HG03460 (cell line): Measurements from ENCODE around the gene GPR132.
"Not testable (repeated sequence)": the region's sequence is repeated elsewhere in the genome, so short reads cannot be mapped to it uniquely, and the experiment has no call there.

ENCODE experiments used
- ATAC-seq: cut with Tn5 transposase; IDR thresholded peaks from one replicate; pipeline ENCODE4 v1.9.1; 2021; ENCODE audit not compliant: unreplicated experiment

Gene GPR132

DNA sequence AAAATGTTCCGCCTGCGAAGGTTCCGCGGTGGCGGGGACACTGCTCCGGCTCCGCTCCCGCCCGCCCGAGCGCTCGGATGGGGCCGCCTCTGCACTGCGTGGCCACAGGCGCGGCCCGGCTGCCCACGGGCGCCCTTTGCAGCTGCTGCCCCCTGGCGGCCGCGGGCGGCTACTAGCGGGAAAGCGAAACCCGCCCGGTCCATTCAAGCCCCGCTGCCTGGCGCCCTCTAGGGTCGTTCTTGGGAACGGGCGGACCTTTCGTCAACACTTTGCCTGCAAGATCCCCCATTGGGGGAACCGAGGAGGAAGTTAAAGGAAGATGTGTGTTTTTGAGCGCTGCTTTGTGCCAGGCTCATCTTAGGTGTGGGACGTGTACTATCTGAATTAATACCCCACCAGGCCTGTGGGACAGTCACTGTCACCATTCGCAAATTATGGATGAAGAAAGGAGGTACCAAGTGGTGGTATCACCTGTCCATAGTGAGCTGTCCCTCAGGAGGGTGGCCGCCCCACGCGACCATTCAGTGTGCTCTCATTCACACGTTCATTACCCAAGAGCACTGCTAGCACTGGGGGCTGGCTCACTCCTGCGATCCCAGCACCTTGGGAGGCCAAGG, 19.4 kb downstream of the GPR132 start:
- peak; percentile 55 for ATAC-seq

DNA sequence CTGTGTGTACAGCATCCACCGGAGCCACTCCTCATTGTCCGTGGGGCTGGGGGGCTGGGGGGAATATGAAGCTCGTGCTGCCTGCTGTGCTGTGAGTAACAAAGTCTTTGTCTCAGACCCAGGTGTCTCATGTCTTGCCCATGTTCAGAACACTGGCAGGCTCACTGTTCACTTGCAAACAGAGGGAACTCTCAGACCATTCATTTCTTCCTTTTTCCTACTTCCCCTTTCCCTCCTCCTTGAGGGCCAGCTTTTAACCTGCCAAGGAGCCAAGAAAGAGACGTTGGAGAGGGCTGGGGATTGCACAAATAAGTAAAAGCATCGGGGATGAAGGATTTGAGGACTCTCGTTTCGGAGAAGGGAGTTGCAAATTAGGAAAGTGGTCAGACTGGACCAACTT, 21.6 kb downstream of the GPR132 start:
- ATAC-seq = no peak

DNA sequence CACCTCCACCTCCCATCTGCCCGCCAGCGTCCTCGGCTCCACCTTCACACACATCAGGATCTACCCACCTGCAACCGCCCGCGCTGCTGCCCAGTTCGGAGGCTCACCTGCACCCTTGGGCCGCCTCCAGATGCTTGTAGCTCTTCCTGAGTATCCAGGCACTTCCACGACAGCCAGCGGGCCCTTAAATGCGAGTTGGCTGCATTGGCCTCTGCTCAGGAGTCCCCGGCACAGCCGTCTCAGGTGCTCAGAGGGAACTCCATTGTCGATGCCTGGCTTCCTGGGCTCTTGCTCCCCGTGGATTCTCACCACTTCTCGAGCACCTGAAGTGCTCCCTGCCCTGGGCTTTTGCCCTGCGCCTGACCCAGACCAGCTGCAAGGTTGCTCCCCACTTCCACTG, 22.4 kb downstream of the GPR132 start:
- ATAC-seq = no peak

DNA sequence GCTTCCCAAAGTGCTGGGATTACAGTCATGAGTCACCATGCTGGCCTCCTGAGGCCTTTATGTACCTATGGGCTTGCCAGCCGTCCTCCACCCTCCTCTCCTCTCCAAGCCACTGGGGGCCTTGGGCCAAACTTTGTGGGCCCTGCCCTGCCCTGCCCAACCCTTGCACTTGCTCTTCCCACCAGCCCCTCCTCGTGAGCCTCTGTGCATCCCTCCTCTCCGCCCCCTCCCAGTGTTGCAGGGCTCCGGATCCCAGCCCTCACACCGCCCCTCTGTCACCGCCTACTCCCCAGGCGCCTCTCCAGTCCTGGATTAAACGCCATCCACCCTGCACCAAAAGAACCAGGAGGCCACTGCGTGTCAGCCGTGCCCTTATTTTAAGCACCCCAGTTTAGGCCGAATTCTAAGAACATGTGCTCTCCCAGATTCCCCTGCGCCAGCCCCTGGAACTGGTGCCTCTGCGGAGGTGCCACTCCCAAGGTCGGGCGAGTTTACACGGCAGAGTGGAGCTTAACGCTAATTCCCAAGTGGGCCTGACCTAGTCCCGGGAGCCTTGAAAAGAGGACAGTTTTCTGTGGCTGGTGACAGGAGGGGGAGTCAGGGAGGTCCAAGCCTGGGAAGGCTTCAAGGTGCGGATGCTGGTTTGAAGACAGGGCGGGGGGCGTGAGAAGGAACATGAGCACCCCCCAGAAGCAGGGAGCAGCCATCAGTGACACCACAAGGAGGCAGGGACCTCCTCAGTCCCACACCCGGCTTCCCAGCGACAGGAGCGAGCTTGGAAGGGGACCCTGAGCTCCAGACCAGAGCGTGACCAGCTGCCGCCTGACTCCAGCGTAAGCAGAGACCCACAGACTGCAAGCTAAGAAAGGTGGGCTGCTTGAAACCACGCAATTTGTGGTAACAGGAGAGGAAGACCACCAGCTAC, 23.1 kb downstream of the GPR132 start:
- no peak for ATAC-seq

DNA sequence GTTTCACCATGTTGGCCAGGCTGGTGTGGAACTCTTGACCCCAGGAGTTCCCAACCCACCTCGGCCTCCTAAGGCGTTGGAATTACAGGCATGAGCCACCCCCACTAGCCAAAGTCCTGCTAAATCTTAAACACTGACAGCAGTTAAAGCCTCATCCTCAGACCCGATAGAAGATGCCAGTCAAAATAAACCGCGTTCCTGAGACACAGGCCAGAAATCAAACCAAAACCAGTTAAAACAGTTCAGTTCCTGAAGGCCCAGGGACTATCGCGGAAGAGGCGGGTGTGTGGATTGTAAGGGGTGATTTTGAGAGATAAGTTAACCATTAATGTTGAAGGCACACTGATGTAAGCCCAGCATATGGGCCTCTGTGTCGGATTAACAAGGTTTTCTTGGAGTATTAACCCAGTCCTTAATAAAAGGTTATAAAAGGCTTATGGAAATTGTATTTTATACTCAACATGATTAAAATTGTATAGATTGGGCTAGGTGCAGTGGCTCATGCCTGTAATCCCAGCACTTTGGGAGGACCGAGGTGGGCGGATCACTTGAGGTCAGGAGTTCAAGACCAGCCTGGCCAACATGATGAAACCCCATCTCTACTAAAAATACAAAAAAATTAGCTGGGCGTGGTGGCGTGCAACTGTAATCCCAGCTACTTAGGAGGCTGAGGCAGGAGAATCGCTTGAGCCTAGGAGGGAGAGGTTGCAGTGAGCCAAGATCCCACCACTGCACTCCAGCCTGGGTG, 25.6 kb downstream of the GPR132 start:
- ATAC-seq = no peak

DNA sequence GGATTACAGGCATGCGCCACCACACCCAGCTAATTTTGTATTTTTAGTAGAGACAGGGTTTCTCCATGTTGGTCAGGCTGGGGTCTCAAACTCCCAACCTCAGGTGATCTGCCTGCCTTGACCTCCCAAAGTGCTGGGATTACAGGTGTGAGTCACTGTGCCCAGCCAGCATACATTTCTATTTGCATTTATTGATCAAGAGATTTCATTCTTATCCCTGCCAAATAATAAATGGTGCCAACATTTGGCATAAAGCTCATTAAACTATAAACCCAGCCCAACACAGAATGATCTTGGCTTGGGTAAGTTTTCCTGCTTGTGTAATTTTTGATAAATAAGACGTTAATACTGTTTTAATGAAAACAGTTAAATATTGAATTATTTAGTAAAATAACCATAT, 29.6 kb downstream of the GPR132 start:
- not testable (repeated sequence) for ATAC-seq

DNA sequence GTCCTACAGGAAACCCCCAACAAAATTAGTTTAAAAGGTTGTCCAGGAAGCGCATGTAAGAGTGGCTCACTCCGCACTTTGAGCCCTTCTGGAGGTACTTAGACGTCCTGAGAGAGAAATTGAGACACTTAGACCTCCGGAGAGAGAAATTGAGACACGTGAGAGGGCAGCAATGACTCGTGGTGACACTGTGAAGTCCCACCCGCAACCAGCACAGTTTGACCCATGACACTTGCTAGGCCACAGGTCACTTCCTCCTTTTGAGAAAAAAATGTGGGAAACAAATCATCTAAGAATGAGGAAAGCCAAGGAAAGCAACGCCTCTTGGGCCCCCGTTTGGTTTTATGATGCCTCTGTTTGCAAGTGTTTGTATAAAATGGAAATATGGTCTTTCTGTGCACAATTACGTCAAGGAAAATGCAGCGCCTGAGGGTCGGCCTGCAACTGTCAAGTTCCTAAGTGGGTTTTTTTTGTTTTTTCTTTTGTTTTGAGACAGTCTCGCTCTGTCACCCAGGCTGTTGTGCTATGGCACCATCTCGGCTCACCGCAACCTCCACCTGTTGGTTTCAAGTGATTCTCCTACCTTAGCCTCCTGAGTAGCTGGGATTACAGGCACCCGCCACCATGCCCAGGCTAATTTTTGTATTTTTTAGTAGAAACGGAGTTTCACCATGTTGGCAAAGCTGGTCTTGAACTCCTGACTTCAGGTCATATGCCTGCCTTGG, 30.8 kb downstream of the GPR132 start:
- ATAC-seq = no peak

DNA sequence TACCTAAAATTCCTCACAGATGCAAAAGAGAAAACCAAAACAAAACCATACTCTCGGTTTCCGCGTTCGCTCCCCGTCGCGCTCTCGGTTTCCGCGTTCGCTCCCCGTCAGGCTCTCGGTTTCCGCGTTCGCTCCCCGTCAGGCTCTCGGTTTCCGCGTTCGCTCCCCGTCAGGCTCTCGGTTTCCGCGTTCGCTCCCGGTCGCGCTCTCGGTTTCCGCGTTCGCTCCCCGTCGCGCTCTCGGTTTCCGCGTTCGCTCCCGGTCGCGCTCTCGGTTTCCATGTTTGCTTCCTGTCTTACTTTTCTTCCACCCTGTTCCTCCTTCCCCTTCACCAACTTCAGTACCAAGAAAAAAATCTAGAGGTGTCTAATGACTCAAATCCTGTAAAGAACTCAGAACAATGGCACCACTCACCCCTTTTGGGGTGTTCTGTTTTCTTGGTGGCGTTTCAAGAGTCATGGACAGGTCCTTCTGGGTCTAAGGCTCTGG, 31.8 kb downstream of the GPR132 start:
- ATAC-seq = not testable (repeated sequence)

DNA sequence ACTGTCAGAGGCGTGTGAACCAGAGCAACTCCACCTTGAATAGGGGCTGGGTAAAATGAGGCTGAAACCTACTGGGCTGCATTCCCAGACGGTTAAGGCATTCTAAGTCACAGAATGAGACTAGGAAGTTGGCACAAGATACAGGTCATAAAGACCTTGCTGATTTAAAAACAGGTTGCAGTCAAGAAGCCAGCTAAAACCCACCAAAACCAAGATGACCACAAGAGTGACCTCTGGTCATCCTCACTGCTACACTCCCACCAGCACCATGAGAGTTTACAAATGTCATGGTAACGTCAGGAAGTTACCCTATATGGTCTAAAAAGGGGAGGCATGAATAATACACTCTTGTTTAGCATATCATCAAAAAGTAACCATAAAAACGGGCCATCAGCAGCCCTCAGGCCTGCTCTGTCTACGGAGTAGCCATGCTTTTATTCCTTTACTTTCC, 32.8 kb downstream of the GPR132 start:
- ATAC-seq = not testable (repeated sequence)

DNA sequence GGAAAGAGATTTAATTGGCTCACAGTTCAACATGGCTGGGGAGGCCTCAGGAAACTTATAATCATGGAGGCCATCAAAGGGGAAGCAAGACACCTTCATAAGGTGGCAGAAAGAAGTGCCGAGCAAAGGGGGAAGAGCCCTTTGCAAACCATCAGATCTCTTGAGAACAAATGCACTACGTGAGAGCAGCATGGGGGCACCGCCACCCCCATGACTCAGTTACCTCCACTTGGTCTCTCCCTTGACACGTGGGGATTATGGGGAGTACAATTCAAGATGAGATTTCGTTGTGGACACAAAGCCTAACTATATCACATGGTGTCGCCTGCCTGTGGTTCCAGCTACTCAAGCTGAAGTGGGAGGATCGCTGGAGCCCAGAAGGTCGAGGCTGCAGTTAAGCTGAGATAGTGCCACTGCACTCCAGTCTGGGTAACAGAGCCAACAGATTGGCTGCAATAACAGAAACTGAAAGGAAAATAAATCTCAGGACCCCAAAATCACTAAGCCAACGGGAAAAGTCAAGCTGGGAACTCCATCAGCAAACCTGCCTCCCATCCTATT, 34.3 kb downstream of the GPR132 start:
- no peak for ATAC-seq

DNA sequence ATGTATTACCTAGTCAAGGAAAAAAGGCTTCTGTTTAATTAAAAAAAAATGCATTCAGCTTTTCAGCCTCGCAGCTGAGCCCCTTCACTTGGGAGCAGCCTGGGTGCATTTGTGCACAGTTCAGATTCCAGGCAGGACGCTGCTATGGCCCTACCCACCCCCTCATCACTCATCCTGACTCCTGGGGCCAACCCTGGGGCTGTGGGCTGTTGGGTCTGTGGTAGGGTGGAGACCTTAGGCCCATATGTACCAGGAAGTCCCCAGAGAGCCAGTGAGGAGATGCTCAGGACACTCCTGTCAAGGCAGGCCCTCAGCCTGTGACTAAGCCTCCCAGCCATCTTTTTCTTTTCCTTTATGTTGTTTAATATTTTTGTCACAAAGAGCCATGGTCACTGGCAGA, 35.0 kb downstream of the GPR132 start:
- ATAC-seq = no peak

DNA sequence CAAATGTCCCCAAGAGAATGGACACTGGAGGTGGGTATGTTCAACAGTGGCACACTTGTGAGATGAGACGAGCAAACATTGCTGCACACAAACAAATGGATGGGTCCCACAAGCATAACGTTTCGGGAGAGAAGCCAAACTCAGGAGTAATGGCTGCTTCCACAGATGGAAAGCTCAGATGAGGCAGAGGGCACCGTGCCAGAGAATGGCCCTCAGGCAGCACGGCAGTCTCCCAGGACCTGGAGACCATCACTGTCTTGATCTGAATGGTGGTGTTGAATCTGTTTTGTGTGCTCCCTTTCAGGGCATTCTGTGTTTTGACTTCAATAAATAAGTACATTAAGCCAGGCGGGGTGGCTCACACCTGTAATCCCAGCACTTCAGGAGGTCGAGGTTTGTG, 35.8 kb downstream of the GPR132 start:
- no peak for ATAC-seq

DNA sequence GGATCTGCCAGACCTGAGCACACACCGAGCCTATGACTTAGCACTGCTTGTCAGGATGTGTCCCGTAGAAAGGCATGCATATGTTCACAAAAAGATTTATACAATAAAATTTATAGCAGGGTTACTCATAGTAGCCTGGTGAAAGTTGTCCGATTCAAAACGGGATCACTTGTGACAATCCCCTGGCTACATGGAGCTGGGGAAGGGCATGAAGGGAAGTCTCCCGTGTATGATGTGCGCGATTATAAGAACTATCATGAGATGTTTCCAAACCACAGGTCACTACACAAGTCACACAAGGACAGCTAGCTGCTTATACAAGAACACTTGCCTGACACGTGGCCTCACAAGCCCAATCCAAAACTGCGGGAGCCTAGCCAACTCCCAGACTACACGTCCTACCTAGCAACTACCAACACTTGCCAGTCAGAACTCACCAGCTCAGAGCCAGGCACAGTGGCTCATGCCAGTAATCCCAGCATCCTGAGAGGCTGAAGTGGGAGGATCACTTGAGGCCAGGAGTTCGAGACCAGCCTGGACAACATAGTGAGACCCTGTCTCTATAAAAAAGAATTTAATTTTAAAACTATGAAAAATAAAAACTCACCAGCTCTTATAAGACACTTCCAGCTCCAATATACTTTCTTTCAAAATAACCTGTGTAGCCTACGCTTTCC, 36.8 kb downstream of the GPR132 start:
- no peak for ATAC-seq

DNA sequence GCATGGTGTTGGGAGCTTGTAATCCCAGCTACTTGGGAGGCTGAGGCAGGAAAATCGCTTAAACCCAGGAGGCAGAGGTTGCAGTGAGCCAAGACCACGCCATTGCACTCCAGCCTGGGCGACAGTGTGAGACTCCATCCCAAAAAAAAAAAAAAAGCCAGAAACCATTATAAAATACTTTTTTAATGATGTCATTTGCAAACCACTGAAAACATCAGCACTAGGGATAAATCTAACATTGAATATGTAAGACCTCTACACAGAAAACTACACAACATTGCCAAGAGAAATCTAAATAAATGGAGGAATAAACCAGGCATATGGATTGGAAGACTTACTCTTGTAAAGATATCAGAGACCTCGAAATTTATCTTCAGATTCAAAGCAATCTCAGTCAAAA, 37.5 kb downstream of the GPR132 start:
- ATAC-seq = not testable (repeated sequence)

DNA sequence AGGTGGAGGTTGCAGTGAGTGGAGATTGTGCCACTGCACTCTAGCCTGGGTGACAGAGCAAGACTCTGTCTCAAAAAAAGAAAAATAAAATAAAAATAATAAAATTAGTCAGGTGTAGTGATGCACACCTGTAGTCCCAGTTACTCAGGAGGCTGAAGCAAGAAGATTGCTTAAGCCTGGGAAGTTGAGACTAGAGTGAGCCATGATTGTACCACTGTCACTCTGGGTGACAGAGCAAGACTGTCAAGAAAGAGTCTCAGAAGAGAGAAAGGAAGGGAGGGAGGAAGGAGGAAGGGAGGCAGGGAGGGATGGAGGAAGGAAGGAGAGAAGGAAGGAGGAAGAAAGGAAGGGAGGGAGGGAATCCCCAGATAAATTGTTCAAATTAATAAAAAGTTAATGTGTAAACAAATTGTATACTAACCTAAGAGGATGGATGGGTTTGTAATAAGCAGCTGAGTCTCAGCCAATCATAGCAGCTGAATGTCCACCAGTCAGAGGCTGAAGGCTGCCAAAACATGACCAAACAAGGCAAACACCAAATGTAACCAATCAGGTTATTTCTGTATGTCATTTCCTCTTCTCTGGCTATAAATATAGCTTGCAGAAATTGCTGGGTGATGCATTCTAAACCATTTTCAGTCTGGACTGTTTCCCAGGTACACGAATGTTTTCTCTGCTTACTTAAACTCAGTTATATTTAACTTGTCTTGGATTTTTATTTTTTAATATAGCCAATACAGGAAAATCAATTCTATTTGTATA, 38.2 kb downstream of the GPR132 start:
- ATAC-seq = no peak

DNA sequence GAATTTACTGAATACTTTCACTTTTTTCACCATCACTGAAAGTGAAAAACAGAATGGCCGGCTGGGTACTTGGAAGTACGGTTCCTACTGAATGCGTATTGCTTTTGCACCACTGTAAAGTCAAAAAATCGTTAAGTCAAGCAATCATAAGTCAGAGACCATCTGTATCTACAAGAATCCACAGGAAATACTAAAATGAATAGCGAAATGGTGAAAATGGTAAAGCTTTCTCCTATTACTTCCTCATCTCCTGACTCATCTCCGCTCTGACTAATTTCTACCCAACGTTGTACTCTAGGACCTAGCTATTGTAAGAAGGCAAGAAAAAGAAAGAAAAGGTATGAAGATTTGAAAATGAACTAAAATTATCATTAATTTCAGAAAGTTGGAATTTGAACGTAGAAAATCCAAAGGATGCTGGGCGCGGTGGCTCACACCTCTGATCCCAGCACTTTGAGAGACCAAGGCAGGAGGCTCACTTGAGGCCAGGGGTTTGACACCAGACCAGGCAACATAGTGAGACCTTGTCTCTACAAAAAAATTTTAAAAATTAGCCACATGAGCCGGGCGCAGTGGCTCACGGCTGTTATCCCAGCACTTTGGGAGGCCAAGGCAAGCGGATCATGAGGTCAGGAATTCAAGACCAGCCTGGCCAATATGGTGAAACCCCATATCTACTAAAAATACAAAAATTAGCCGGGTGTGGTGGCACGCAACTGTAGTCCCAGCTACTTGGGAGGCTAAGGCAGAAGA, 39.0 kb downstream of the GPR132 start:
- ATAC-seq = no peak

DNA sequence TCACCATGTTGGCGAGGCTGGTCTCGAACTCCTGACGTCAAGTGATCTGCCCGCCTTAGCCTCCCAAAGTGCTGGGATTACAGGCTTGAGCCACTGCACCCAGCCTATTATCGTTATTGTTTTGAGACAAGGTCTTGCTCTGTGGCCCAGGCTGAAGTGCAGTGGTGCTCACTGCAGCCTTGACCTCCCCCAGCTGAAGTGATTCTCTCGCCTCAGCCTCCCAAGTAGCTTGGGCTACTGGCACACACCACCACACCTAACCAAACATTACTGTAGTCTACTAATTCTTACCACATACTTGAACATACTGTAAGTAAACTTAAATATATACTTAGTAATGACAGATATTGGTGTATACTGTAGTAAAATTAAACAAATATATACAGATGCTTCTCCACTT, 39.8 kb downstream of the GPR132 start:
- ATAC-seq = no peak

DNA sequence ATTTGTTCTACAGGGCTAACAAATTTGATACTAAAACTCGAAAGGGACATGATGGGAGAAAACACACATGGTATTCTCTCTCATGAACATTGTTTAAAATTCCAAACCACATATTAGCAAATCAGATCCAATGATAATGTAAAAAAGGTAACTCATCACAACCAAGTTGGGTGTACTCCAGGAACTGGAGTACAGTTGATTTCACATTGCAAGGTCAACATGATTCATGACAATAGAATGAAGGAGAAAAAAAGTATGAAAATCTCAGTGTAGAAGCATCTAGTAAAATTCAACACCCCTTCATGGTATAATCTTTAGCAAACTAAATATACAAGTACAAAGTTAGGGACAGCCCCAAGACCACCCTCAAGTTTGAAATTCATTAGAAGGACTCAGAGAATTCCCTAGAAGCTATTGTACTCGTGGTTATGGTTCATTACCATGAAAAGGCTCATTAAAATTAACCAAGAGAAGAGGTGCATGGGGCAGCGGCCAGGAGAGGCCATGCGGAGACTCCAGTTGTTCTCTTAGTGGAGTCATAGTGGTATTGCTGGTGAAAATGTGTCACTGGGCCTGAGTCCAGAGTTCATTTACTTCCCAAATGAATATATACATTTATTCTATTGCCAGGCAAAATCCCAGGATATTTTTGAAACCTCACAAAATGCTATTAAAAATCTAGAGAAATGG, 41.3 kb downstream of the GPR132 start:
- no peak for ATAC-seq
